Vagina (tissue), 2 donors: Measurements from ENCODE around the gene TNIK. TPM values are rescaled to one million over a fixed set of nuclear protein-coding genes. Genes with fewer than 3 reads are reported as not detected.

ENCODE experiments used
- DNase-seq, 2 donors: peaks; one replicate each; pipeline ENCODE4 v3.0.0-alpha.2; 2017; ENCODE audit errors: extremely low spot score in 2 of 2
- H3K27ac ChIP-seq: fragments of 200-600 bp; sonication (generic); one replicate; pipeline ENCODE4 v1.5.1; 2019
- H3K27me3 ChIP-seq: fragments of 200-600 bp; sonication (generic); one replicate; pipeline ENCODE4 v1.5.1; 2019
- H3K36me3 ChIP-seq, 2 donors: fragments of 200-600 bp; sonication (generic); one replicate each; pipeline ENCODE4 v1.5.1; 2017 to 2019
- H3K4me1 ChIP-seq: fragments of 200-600 bp; sonication (generic); one replicate; pipeline ENCODE4 v1.5.1; 2019
- H3K4me3 ChIP-seq, 2 donors: fragments of 200-600 bp; sonication (generic); 1 replicate in 1 of 2; 2 replicates in 1 of 2; pipeline ENCODE4 v1.5.1; 2016 to 2019
- H3K9me3 ChIP-seq: fragments of 200-600 bp; sonication (generic); one replicate; pipeline ENCODE4 v1.5.1; 2019
- CTCF ChIP-seq, 3 experiments: fragments of 450-650 bp in 2 of 3; fragments of 200-600 bp in 1 of 3; sonication (generic) in 1 of 3; IDR thresholded peaks; one replicate each; pipeline ENCODE4 v1.5.1; 2017 to 2019; ENCODE audit warnings: antibody characterized with exemption in 3 of 3, mild to moderate bottlenecking in 2 of 3, moderate library complexity in 2 of 3
- POLR2A ChIP-seq, 2 donors: fragments of 450-650 bp; IDR thresholded peaks; one replicate each; pipeline ENCODE4 v1.6.1; 2017; ENCODE audit warnings: antibody characterized with exemption in 2 of 2, mild to moderate bottlenecking in 2 of 2, moderate library complexity in 2 of 2
- POLR2AphosphoS5 ChIP-seq, 2 donors: sonication (generic); formaldehyde crosslinking; IDR thresholded peaks; one replicate each; pipeline ENCODE4 v1.9.0; 2017; ENCODE audit warnings: antibody characterized with exemption in 2 of 2, mild to moderate bottlenecking in 2 of 2, low read depth in 1 of 2; ENCODE audit not compliant: insufficient read depth in 1 of 2
- intact Hi-C: fragments of 100-400 bp; cut with DNase I; formaldehyde crosslinking; loops from one replicate; pipeline ENCODE4 v1.15.1; 2023
- total RNA-seq: library from RNA; depleted of rRNA; stranded (reverse); fragments of >200 nt; gene quantifications from one replicate; pipeline ENCODE4 v1.2.3, GENCODE V29; 2016

TNIK gene
- total RNA-seq, 1 donor from 2014 or later, result 5.9 TPM

DNA sequence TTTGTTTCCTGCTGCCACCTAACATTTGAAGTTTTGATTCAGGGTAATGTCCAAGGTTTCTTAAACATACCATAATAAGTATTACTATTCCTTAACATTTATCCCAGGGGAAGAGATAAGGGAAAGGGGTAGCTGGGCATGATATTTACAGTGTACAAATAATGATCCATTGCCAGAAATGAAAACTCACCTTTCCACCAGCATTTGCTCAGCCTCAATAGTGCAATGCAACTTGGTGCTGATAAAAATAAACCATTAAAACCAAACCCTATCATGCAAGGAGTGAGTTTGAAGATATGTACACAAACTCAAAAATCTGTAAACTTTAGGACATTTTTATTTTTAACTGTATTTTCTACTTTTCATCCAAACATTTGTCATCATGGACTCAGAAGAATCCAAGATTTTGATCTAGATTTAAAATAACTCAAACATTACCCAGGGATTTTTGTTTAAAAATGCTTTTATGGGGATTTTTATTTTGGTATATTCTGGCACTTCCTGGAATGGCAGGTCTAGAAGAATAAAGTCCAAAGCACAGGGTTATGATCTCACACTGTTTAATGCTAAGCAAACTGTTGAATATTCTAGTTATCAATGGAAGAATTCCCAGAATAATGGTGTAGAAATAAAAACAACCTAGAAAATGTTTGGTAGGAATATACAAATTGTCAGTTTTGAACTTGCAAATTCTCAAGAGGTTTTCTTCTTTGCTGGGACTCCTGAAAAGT is 401.2 kb downstream of the TNIK start:
- Histone ChIP-seq H3K4me3 (no peak overlapping the region), H3K9me3 (no peaks in the 10 kb centered on the region), H3K4me1 (no peaks in the 10 kb centered on the region), H3K36me3 (no peaks in the 10 kb centered on the region), H3K27me3 (no peaks in the 10 kb centered on the region), H3K27ac (no peak overlapping the region)
- TF ChIP-seq POLR2AphosphoS5 (IDR thresholded peaks at IDR 0.05; ENCODE audit: insufficient read depth in 1 of 2, low read depth in 1 of 2) (no peak), POLR2A (IDR thresholded peaks at IDR 0.05) (no peak), CTCF (IDR thresholded peaks at IDR 0.05) (no peak)
- DNase-seq, result no peak
- intact Hi-C loops, result no loop called here

DNA sequence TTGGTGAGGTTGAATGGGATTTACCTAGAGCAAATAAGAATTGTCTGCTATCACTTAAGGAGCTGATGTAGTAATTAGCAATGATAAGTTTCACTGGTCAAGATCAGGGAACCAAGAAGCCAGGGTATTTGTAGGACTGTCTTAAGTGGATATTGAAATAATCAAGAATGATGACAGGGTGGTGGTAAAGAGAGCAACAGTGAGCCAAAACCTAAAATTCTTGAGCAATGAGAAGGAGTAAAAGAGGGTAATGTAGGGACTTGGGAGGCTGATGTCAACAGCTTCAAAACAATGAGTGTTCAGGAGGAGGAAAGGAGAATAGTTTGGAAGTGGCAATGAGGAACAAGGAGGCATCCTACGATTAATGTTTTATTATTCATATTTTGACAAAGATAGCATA is 402.1 kb downstream of the TNIK start:
- Histone ChIP-seq H3K4me1 (no peaks in the 10 kb centered on the region), H3K4me3 (no peak overlapping the region), H3K27me3 (no peaks in the 10 kb centered on the region), H3K9me3 (no peaks in the 10 kb centered on the region), H3K36me3 (no peaks in the 10 kb centered on the region), H3K27ac (no peak overlapping the region)
- intact Hi-C loops, result no loop called here
- DNase-seq, result no peak
- TF ChIP-seq CTCF (IDR thresholded peaks at IDR 0.05) (no peak), POLR2A (IDR thresholded peaks at IDR 0.05) (no peak)

GRCh38 chr3:171057072-171057471 is 403.1 kb downstream of the TNIK start:
- Histone ChIP-seq H3K9me3 (no peaks in the 10 kb centered on the region), H3K27me3 (no peaks in the 10 kb centered on the region), H3K36me3 (no peaks in the 10 kb centered on the region), H3K4me1 (no peaks in the 10 kb centered on the region), H3K27ac (no peak overlapping the region), H3K4me3 (no peak overlapping the region)
- TF ChIP-seq CTCF (IDR thresholded peaks at IDR 0.05) (no peak), POLR2AphosphoS5 (IDR thresholded peaks at IDR 0.05; ENCODE audit: insufficient read depth in 1 of 2, low read depth in 1 of 2) (no peak), POLR2A (IDR thresholded peaks at IDR 0.05) (no peak)
- intact Hi-C loops, result no loop called here
- no peak for DNase-seq

GRCh38 chr3:171056528-171056927 is 403.7 kb downstream of the TNIK start:
- DNase-seq, result no peak
- H3K27ac ChIP-seq, result no peak overlapping the region
- H3K27me3 ChIP-seq, result no peaks in the 10 kb centered on the region
- TF ChIP-seq CTCF (IDR thresholded peaks at IDR 0.05), result no peak
- no peak for TF ChIP-seq POLR2AphosphoS5 (IDR thresholded peaks at IDR 0.05; ENCODE audit: insufficient read depth in 1 of 2, low read depth in 1 of 2)
- no peak for TF ChIP-seq POLR2A (IDR thresholded peaks at IDR 0.05)
- no peaks in the 10 kb centered on the region for H3K9me3 ChIP-seq
- no peak overlapping the region for H3K4me3 ChIP-seq
- no peaks in the 10 kb centered on the region for H3K4me1 ChIP-seq
- intact Hi-C loops, result no loop called here
- no peaks in the 10 kb centered on the region for H3K36me3 ChIP-seq

DNA sequence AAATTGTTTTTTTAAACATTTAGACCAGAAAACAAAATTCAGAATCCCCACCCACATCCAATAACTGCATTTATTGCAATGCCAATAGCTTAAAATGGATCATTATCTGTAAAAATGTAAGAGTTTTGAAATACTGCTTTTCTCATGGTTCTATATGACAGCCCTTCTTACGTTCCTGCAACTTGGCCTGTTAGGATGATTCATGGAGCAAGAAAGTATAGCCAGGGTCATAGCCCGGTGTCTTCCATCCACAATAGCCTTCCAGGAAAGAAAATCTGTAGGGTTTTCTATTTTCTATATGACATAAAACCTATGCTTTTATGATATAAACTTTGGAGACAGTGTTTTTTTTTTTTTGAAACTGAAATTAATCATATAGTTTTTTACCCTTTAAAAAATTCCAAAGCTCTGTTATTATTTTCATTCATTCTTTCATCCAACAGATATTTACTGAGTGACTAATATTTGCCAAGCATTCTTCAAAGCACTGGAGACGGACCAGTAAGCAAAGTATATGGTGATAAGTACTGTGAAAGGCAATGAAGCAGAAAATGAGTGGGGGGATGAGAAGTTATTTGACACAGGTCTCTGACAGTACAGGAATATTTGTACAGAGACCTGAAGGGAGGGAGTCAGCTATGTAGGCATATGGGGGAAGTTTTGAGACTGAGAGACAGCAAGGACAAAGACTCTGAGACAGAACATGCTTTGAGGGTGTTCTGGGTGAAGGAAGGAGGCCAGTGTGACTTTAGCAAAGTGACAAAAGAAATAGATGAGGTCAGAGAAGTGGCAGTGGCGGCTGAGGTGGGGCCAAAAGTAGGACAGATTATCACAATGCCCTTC is 404.6 kb downstream of the TNIK start:
- DNase-seq, result no peak
- TF ChIP-seq POLR2AphosphoS5 (IDR thresholded peaks at IDR 0.05; ENCODE audit: insufficient read depth in 1 of 2, low read depth in 1 of 2), result no peak
- TF ChIP-seq CTCF (IDR thresholded peaks at IDR 0.05), result no peak
- TF ChIP-seq POLR2A (IDR thresholded peaks at IDR 0.05), result no peak
- no peaks in the 10 kb centered on the region for H3K9me3 ChIP-seq
- no peak overlapping the region for H3K4me3 ChIP-seq
- H3K36me3 ChIP-seq, result no peaks in the 10 kb centered on the region
- H3K4me1 ChIP-seq, result no peaks in the 10 kb centered on the region
- no peak overlapping the region for H3K27ac ChIP-seq
- H3K27me3 ChIP-seq, result no peaks in the 10 kb centered on the region
- intact Hi-C loops, result no loop called here
